Stimulated activated CD4-positive, alpha-beta T cell treated with anti-CD3 and anti-CD28 coated beads, TNF-alpha, amount 100 ng/mL, for 4 hours (primary cell): Measurements from ENCODE around the gene ZDHHC11B.

Experiments
- DNase-seq, 3 experiments: peaks; one replicate each; pipeline ENCODE4 v3.0.0-alpha.2; 2020; ENCODE audit warnings: low read depth in 3 of 3

The ZDHHC11B gene

GRCh38 chr5:661891-662750 is 122.4 kb downstream of the ZDHHC11B start:
- no peak for DNase-seq

- DNase-seq, result no peak
Measured at GRCh38 chr5:660491-661030, 124.0 kb downstream of the ZDHHC11B start.
